PC-3 (cell line): ENCODE results near the gene GTF2H4. TPM values are rescaled to one million over a fixed set of nuclear protein-coding genes. Genes with fewer than 3 reads are reported as not detected.

ENCODE experiments used
- ATAC-seq: fragments of 200-7000 bp; cut with Tn5 transposase; 2 replicates; pipeline ENCODE4 v1.9.1; 2020; ENCODE audit warnings: mild to moderate bottlenecking, moderate library complexity
- BruUV-seq: library from RNA; stranded (reverse); fragments of 400-500 nt; replicated peaks from 2 replicates; lab custom pipeline; 2021; lab: Mats Ljungman, UMichigan
- CTCF ChIA-PET: fragments of 300-600 bp; sonication (Branson Sonifier 250); formaldehyde crosslinking; loops from one replicate; lab custom pipeline; 2022; ENCODE audit warnings: antibody characterized with exemption; lab: Charles Lee
- POLR2A ChIA-PET: fragments of 300-600 bp; sonication (Branson Sonifier 250); formaldehyde crosslinking; loops from one replicate; lab custom pipeline; 2022; ENCODE audit warnings: antibody characterized with exemption; ENCODE audit not compliant: unreplicated experiment; lab: Charles Lee
- DNase-seq: peaks from one replicate; pipeline ENCODE4 v3.0.0-alpha.2; 2015
- H2AFZ ChIP-seq: fragments of 300-600 bp; sonication (generic); 2 replicates; pipeline ENCODE4 v1.6.0; 2016; ENCODE audit warnings: antibody characterized with exemption, low read length
- H3F3A ChIP-seq: fragments of 300-600 bp; sonication (generic); one replicate; pipeline ENCODE4 v1.6.0; 2017; ENCODE audit warnings: antibody characterized with exemption, low read length, control low read depth, mild to moderate bottlenecking; ENCODE audit not compliant: unreplicated experiment
- H3K27ac ChIP-seq: fragments of 300-600 bp; sonication (generic); 2 replicates; pipeline ENCODE4 v1.5.1; 2016; ENCODE audit warnings: mild to moderate bottlenecking, low read length
- H3K27me3 ChIP-seq: fragments of 300-600 bp; sonication (generic); 2 replicates; pipeline ENCODE4 v1.6.1; 2016; ENCODE audit warnings: low read length, mixed read lengths
- H3K36me3 ChIP-seq: fragments of 300-600 bp; sonication (generic); 2 replicates; pipeline ENCODE4 v1.6.1; 2016; ENCODE audit warnings: low read depth, mixed run types, low read length, mixed read lengths
- H3K4me1 ChIP-seq: fragments of 300-600 bp; sonication (generic); 2 replicates; pipeline ENCODE4 v1.5.1; 2016; ENCODE audit warnings: low read length; ENCODE audit not compliant: insufficient read depth
- H3K4me2 ChIP-seq: fragments of 300-600 bp; sonication (generic); 2 replicates; pipeline ENCODE4 v1.6.0; 2016; ENCODE audit warnings: low read length
- H3K4me3 ChIP-seq: fragments of 300-600 bp; sonication (generic); 2 replicates; pipeline ENCODE4 v1.5.1; 2016; ENCODE audit warnings: mild to moderate bottlenecking, low read length, mixed read lengths
- H3K79me2 ChIP-seq: fragments of 300-600 bp; sonication (generic); 2 replicates; pipeline ENCODE4 v1.6.1; 2017; ENCODE audit warnings: low read length, mixed read lengths
- H3K9ac ChIP-seq: fragments of 300-600 bp; sonication (generic); 2 replicates; pipeline ENCODE4 v1.6.0; 2016; ENCODE audit warnings: mild to moderate bottlenecking, low read length
- H3K9me2 ChIP-seq: fragments of 300-600 bp; sonication (generic); replicated peaks from 2 replicates; pipeline ENCODE4 v1.6.1; 2016; ENCODE audit warnings: mixed run types, low read length, mixed read lengths
- H3K9me3 ChIP-seq: fragments of 300-600 bp; sonication (generic); 2 replicates; pipeline ENCODE4 v1.6.1; 2016; ENCODE audit warnings: low read length, mixed read lengths
- H4K20me1 ChIP-seq: fragments of 300-600 bp; sonication (generic); 2 replicates; pipeline ENCODE4 v1.6.1; 2016; ENCODE audit warnings: low read length, mixed read lengths
- EZH2 ChIP-seq: fragments of 300-600 bp; sonication (generic); IDR thresholded peaks from one replicate; pipeline ENCODE4 v1.6.1; 2017; ENCODE audit warnings: antibody characterized with exemption, mild to moderate bottlenecking, low read length; ENCODE audit not compliant: unreplicated experiment
- EZH2phosphoT487 ChIP-seq: fragments of 300-600 bp; sonication (generic); IDR thresholded peaks from 2 replicates; pipeline ENCODE4 v1.6.1; 2018; ENCODE audit warnings: mild to moderate bottlenecking, antibody characterized with exemption, low read length, borderline replicate concordance
- intact Hi-C: fragments of 100-400 bp; cut with micrococcal nuclease; formaldehyde crosslinking; loops from 2 replicates; pipeline ENCODE4 v1.9.0; 2023
- total RNA-seq: library from RNA; depleted of rRNA; stranded (reverse); fragments of >200 nt; gene quantifications from 2 replicates; pipeline ENCODE4 v1.2.3, GENCODE V29; 2014
- TF ChIP-seq, protein P1 (sequence below): fragments of 300-600 bp; sonication (generic); conservative IDR thresholded peaks from 2 replicates; pipeline ENCODE4 v1.5.1; 2017; ENCODE audit warnings: antibody characterized with exemption, low read depth, mild to moderate bottlenecking, low read length

GTF2H4 gene
- total RNA-seq, 1 experiment from 2014 or later = 28.7 TPM

DNA sequence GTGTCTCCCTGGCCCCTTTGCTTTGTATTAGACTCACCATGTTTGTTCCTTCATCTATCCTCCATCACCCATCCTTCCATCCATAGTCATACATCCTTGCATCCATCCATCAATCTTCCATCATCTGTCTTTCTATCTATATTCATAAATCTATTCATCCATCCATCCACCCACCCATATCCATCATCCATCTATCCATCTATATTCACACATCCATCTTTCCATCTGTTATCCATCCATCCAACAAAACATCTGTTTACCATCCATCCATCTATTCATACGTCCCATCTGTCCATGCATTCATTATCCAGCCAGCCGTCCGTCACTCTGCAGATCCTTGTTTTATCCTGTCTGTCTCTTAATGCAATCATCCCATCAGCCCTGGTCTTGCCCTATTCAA lies 13.1 kb upstream of the GTF2H4 start:
- Histone ChIP-seq H3K4me2 (no peak overlapping the region), H2AFZ (no peak overlapping the region), H3K79me2 (no peaks in the 10 kb centered on the region), H3K27ac (no peak overlapping the region), H3K4me1 (no peaks in the 10 kb centered on the region), H3K9me2 (no peaks in the 10 kb centered on the region), H3K4me3 (no peak overlapping the region), H4K20me1 (no peaks in the 10 kb centered on the region), H3K27me3 (no peaks in the 10 kb centered on the region), H3K36me3 (peaks cover 54% of the 10 kb centered on the region), H3K9me3 (no peaks in the 10 kb centered on the region), H3K9ac (no peak overlapping the region), H3F3A (no peaks in the 10 kb centered on the region)
- intact Hi-C loops = no loop called here
- TF ChIP-seq EZH2 = no peak
- TF ChIP-seq, protein P1, sequence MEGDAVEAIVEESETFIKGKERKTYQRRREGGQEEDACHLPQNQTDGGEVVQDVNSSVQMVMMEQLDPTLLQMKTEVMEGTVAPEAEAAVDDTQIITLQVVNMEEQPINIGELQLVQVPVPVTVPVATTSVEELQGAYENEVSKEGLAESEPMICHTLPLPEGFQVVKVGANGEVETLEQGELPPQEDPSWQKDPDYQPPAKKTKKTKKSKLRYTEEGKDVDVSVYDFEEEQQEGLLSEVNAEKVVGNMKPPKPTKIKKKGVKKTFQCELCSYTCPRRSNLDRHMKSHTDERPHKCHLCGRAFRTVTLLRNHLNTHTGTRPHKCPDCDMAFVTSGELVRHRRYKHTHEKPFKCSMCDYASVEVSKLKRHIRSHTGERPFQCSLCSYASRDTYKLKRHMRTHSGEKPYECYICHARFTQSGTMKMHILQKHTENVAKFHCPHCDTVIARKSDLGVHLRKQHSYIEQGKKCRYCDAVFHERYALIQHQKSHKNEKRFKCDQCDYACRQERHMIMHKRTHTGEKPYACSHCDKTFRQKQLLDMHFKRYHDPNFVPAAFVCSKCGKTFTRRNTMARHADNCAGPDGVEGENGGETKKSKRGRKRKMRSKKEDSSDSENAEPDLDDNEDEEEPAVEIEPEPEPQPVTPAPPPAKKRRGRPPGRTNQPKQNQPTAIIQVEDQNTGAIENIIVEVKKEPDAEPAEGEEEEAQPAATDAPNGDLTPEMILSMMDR = no peak
- no peak for TF ChIP-seq EZH2phosphoT487
- no peak for ATAC-seq
- no peak for DNase-seq
- BruUV-seq = no TSS peak
- CTCF ChIA-PET = no interaction called here
- POLR2A ChIA-PET = no interaction called here

DNA sequence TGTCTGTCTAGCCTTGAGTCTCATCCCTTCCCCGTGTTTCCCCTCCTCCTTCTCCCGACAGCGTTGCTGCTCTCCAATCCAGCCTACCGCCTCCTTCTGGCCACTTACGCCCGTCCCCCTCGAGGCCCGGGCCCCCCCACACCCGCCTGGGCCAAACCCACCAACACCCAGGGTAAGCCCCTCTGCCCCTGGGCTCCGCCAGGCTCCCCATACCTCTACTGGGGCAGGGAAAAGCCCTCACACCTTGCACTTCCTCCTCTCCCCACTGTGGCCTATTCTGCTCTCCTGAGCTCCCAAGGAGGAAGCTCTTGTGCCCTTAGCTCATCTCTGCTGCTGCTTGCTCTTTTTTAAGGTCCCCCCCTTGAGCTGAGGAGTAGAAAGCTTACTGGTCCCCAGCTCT lies 12.7 kb upstream of the GTF2H4 start:
- ChIA-PET POLR2A (no interaction called here), CTCF (no interaction called here)
- Histone ChIP-seq H3K9me3 (no peaks in the 10 kb centered on the region), H3K36me3 (peaks cover 55% of the 10 kb centered on the region), H4K20me1 (no peaks in the 10 kb centered on the region), H3K9me2 (no peaks in the 10 kb centered on the region), H3K27ac (no peak overlapping the region), H2AFZ (no peak overlapping the region), H3K4me3 (no peak overlapping the region), H3K79me2 (no peaks in the 10 kb centered on the region), H3K27me3 (no peaks in the 10 kb centered on the region), H3K9ac (no peak overlapping the region), H3K4me2 (no peak overlapping the region), H3K4me1 (no peaks in the 10 kb centered on the region), H3F3A (no peaks in the 10 kb centered on the region)
- intact Hi-C loops = no loop called here
- BruUV-seq = no TSS peak
- ATAC-seq (no peak), DNase-seq (no peak)
- TF ChIP-seq EZH2 = no peak
- no peak for TF ChIP-seq EZH2phosphoT487
- TF ChIP-seq, protein P1 = no peak

DNA sequence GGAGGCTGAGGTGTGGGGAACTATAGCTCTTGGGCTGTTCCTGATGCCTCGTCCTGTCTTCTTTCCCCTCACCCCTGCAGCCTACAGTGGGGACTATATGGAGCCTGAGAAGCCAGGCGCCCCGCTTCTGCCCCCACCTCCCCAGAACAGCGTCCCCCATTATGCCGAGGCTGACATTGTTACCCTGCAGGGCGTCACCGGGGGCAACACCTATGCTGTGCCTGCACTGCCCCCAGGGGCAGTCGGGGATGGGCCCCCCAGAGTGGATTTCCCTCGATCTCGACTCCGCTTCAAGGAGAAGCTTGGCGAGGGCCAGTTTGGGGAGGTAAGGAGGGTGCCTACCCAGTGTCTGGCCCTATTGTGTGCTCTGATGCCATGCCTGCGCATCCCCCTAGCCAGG lies 11.5 kb upstream of the GTF2H4 start:
- no peak for ATAC-seq
- H3K9me3 ChIP-seq = no peaks in the 10 kb centered on the region
- H3K4me2 ChIP-seq = no peak overlapping the region
- no TSS peak for BruUV-seq
- DNase-seq = no peak
- H3K27me3 ChIP-seq = no peaks in the 10 kb centered on the region
- H3K79me2 ChIP-seq = no peaks in the 10 kb centered on the region
- intact Hi-C loops = no loop called here
- H3K27ac ChIP-seq = no peak overlapping the region
- no peak overlapping the region for H3K4me3 ChIP-seq
- no peaks in the 10 kb centered on the region for H3K9me2 ChIP-seq
- ChIA-PET POLR2A (no interaction called here), CTCF (no interaction called here)
- H4K20me1 ChIP-seq = no peaks in the 10 kb centered on the region
- no peak overlapping the region for H3K9ac ChIP-seq
- peaks cover 48% of the 10 kb centered on the region for H3K36me3 ChIP-seq
- no peaks in the 10 kb centered on the region for H3F3A ChIP-seq
- H3K4me1 ChIP-seq = no peaks in the 10 kb centered on the region
- no peak for TF ChIP-seq EZH2
- no peak overlapping the region for H2AFZ ChIP-seq
